GM23338 (cell line): ENCODE measurements around the gene GALNT13. TPM values are rescaled to one million over a fixed set of nuclear protein-coding genes. Genes with fewer than 3 reads are reported as not detected.

Source experiments
- CTCF ChIP-seq, 2 experiments: fragments of 200-600 bp in 1 of 2; sonication (generic) in 1 of 2; conservative IDR thresholded peaks; 2 replicates each; pipeline versions ENCODE4 v1.5.1 to v1.6.1; 2016 to 2017; ENCODE audit warnings: antibody characterized with exemption in 2 of 2, low read depth in 2 of 2, mild to moderate bottlenecking in 2 of 2, moderate library complexity in 1 of 2
- EZH2 ChIP-seq: fragments of 200-600 bp; sonication (generic); IDR thresholded peaks from one replicate; pipeline ENCODE4 v1.8.0; 2017; ENCODE audit warnings: antibody characterized with exemption, mild to moderate bottlenecking, low read depth; ENCODE audit not compliant: unreplicated experiment
- EZH2phosphoT487 ChIP-seq: fragments of 200-600 bp; sonication (generic); IDR thresholded peaks from one replicate; pipeline ENCODE4 v1.8.1; 2018; ENCODE audit warnings: antibody characterized with exemption; ENCODE audit not compliant: unreplicated experiment
- POLR2AphosphoS5 ChIP-seq: IDR thresholded peaks from 2 replicates; pipeline ENCODE4 v1.6.1; 2016; ENCODE audit warnings: antibody characterized with exemption, low read depth
- STAT1 ChIP-seq: IDR thresholded peaks from one replicate; pipeline ENCODE4 v1.6.1; 2016; ENCODE audit warnings: antibody characterized with exemption; ENCODE audit not compliant: unreplicated experiment
- ZNF114 ChIP-seq: fragments of 250-450 bp; sonication (Bioruptor Pico); IDR thresholded peaks from 2 replicates; pipeline ENCODE4 v1.5.0; 2020; ENCODE audit warnings: mild to moderate bottlenecking, moderate library complexity
- ZNF331 ChIP-seq: fragments of 250-450 bp; sonication (Bioruptor Pico); IDR thresholded peaks from 2 replicates; pipeline ENCODE4 v1.5.0; 2020; ENCODE audit warnings: low read depth, mild to moderate bottlenecking, moderate library complexity
- polyA plus RNA-seq: library from polyadenylated mRNA; unstranded; fragments of >200 nt; fragmentation: Nextera tagmentation; extraction: Ambion mirVana; gene quantifications from 2 replicates; pipeline ENCODE4 v1.2.1, GENCODE V29; 2016
- total RNA-seq: library from RNA; depleted of rRNA; stranded (reverse); fragments of >200 nt; shearing (Covaris generic); gene quantifications from 2 replicates; pipeline ENCODE4 v1.2.3, GENCODE V29; 2014
- TF ChIP-seq, protein P1 (sequence below): fragments of 250-450 bp; sonication (Bioruptor Pico); IDR thresholded peaks from 2 replicates; pipeline ENCODE4 v1.5.0; 2020; ENCODE audit warnings: mild to moderate bottlenecking, moderate library complexity
- TF ChIP-seq, protein P2 (sequence below): IDR thresholded peaks from 2 replicates; pipeline ENCODE4 v1.6.1; 2016; ENCODE audit warnings: antibody characterized with exemption

GALNT13 gene
- total and polyA plus RNA-seq, 2 experiments from 2014 or later, result 3.5 to 5.2 TPM

GRCh38 chr2:154198866-154199265, 327.1 kb downstream of the GALNT13 start (continued):
- TF ChIP-seq, protein P1, sequence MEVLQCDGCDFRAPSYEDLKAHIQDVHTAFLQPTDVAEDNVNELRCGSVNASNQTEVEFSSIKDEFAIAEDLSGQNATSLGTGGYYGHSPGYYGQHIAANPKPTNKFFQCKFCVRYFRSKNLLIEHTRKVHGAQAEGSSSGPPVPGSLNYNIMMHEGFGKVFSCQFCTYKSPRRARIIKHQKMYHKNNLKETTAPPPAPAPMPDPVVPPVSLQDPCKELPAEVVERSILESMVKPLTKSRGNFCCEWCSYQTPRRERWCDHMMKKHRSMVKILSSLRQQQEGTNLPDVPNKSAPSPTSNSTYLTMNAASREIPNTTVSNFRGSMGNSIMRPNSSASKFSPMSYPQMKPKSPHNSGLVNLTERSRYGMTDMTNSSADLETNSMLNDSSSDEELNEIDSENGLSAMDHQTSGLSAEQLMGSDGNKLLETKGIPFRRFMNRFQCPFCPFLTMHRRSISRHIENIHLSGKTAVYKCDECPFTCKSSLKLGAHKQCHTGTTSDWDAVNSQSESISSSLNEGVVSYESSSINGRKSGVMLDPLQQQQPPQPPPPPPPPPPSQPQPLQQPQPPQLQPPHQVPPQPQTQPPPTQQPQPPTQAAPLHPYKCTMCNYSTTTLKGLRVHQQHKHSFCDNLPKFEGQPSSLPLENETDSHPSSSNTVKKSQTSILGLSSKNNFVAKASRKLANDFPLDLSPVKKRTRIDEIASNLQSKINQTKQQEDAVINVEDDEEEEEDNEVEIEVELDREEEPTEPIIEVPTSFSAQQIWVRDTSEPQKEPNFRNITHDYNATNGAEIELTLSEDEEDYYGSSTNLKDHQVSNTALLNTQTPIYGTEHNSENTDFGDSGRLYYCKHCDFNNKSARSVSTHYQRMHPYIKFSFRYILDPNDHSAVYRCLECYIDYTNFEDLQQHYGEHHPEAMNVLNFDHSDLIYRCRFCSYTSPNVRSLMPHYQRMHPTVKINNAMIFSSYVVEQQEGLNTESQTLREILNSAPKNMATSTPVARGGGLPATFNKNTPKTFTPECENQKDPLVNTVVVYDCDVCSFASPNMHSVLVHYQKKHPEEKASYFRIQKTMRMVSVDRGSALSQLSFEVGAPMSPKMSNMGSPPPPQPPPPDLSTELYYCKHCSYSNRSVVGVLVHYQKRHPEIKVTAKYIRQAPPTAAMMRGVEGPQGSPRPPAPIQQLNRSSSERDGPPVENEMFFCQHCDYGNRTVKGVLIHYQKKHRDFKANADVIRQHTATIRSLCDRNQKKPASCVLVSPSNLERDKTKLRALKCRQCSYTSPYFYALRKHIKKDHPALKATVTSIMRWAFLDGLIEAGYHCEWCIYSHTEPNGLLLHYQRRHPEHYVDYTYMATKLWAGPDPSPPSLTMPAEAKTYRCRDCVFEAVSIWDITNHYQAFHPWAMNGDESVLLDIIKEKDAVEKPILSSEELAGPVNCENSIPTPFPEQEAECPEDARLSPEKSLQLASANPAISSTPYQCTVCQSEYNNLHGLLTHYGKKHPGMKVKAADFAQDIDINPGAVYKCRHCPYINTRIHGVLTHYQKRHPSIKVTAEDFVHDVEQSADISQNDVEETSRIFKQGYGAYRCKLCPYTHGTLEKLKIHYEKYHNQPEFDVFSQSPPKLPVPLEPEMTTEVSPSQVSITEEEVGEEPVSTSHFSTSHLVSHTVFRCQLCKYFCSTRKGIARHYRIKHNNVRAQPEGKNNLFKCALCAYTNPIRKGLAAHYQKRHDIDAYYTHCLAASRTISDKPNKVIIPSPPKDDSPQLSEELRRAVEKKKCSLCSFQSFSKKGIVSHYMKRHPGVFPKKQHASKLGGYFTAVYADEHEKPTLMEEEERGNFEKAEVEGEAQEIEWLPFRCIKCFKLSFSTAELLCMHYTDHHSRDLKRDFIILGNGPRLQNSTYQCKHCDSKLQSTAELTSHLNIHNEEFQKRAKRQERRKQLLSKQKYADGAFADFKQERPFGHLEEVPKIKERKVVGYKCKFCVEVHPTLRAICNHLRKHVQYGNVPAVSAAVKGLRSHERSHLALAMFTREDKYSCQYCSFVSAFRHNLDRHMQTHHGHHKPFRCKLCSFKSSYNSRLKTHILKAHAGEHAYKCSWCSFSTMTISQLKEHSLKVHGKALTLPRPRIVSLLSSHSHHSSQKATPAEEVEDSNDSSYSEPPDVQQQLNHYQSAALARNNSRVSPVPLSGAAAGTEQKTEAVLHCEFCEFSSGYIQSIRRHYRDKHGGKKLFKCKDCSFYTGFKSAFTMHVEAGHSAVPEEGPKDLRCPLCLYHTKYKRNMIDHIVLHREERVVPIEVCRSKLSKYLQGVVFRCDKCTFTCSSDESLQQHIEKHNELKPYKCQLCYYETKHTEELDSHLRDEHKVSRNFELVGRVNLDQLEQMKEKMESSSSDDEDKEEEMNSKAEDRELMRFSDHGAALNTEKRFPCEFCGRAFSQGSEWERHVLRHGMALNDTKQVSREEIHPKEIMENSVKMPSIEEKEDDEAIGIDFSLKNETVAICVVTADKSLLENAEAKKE (CRISPR knock-in tag), result no peak
- TF ChIP-seq ZNF114 (CRISPR knock-in tag) (no peak), STAT1 (no peak), EZH2 (no peak), POLR2AphosphoS5 (no peak), ZNF331 (no peak), EZH2phosphoT487 (no peak), CTCF (conservative IDR thresholded peaks at IDR 0.05; ENCODE audit: low read depth in 2 of 2) (no peak)
- TF ChIP-seq, protein P2, sequence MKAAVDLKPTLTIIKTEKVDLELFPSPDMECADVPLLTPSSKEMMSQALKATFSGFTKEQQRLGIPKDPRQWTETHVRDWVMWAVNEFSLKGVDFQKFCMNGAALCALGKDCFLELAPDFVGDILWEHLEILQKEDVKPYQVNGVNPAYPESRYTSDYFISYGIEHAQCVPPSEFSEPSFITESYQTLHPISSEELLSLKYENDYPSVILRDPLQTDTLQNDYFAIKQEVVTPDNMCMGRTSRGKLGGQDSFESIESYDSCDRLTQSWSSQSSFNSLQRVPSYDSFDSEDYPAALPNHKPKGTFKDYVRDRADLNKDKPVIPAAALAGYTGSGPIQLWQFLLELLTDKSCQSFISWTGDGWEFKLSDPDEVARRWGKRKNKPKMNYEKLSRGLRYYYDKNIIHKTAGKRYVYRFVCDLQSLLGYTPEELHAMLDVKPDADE, result no peak
